ENCODE results near the gene PEG3. TPM values are rescaled to one million over a fixed set of nuclear protein-coding genes. Genes with fewer than 3 reads are reported as not detected.

Gene PEG3
- total RNA-seq, result 1 to 10 TPM; 6.3 to 6.9 TPM
- 10 to 100 TPM; 21.8 to 46.4 (median 26.6) TPM for polyA plus RNA-seq (ENCODE audit: insufficient read length in 6 of 6)
- long read RNA-seq, donor 1, full-length matches to known transcripts, result 2 of 2 reads
- long read RNA-seq, donor 1, partial matches to known transcripts, result 0 of 2 reads
- long read RNA-seq, donor 1, other reads (novel, unspliced or antisense), result 0 of 2 reads
- long read RNA-seq, donor 2, full-length matches to known transcripts, result 3 of 3 reads
- long read RNA-seq, donor 2, partial matches to known transcripts, result 0 of 3 reads
- long read RNA-seq, donor 2, other reads (novel, unspliced or antisense), result 0 of 3 reads
- long read RNA-seq, donor 3, full-length matches to known transcripts, result 2 of 17 reads
- long read RNA-seq, donor 3, partial matches to known transcripts, result 15 of 17 reads
- long read RNA-seq, donor 3, other reads (novel, unspliced or antisense), result 0 of 17 reads
- long read RNA-seq, donor 4, partial matches to known transcripts, result 0 of 1 reads
- long read RNA-seq, donor 4, other reads (novel, unspliced or antisense), result 1 of 1 reads
- long read RNA-seq, donor 5, full-length matches to known transcripts, result 3 of 25 reads
- long read RNA-seq, donor 5, partial matches to known transcripts, result 22 of 25 reads
- long read RNA-seq, donor 5, other reads (novel, unspliced or antisense), result 0 of 25 reads
- long read RNA-seq, donor 6, full-length matches to known transcripts, result 2 of 2 reads
- long read RNA-seq, donor 6, partial matches to known transcripts, result 0 of 2 reads
- long read RNA-seq, donor 6, other reads (novel, unspliced or antisense), result 0 of 2 reads
- long read RNA-seq, donor 7, full-length matches to known transcripts, result 1 of 1 reads
- long read RNA-seq, donor 7, partial matches to known transcripts, result 0 of 1 reads
- long read RNA-seq, donor 7, other reads (novel, unspliced or antisense), result 0 of 1 reads
- long read RNA-seq, donor 8, full-length matches to known transcripts, result 9 of 9 reads
- long read RNA-seq, donor 8, partial matches to known transcripts, result 0 of 9 reads
- long read RNA-seq, donor 8, other reads (novel, unspliced or antisense), result 0 of 9 reads
- long read RNA-seq, donor 9, result 0 reads
- long read RNA-seq, donor 10, result 0 reads
- long read RNA-seq, donor 11, result 0 reads
- long read RNA-seq, donor 12, full-length matches to known transcripts, result 4 of 4 reads
- long read RNA-seq, donor 12, partial matches to known transcripts, result 0 of 4 reads
- long read RNA-seq, donor 12, other reads (novel, unspliced or antisense), result 0 of 4 reads

DNA sequence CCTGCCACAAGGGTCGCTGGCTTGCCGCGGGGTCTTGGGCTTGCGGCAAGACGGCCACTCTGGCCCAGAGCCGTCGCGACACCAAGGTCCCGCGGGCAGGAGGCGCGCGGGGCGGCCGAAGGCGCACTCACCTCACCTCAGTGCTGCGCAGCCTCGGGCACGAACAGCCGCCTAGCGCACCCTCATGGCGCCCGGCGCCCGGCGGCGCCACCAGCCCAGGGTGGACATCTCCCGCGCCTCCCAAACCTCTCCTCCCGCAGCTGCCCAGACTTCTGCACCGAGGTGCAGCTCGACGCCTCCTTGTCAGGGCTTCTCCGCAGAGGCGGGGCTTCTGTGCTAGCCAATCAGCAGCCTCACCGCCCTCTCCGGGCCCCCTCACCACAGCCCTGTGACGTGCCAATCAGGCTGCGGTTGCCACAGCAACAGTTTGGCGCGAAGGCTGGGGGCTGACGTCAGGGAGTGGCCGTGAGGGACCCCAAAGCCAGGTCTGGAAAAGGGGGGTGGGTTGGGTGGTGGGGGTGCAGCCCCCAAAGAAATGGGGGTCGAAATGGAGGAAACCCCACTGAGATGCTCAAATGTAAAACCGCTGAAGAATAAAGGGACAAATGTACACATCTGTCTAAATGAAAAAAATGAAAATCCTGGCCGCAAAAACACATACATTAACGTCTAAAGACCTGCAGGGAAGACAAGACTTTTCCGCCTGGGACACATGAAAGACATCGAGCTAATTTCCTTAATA, at the start of gene PEG3, which contains the start of gene ZIM2:
Gene PEG3 (minus strand): TSS at position 276 of the 742 bp plus-strand sequence. CDS start 16,071 bp downstream, outside the sequence.
Gene ZIM2 (minus strand): TSS at position 276 of the 742 bp plus-strand sequence. CDS start 16,449 bp downstream, outside the sequence.
- Histone ChIP-seq H3K27ac (peak within 1 kb of the TSS; percentile 48 to 53), H3K36me3 (no peaks in the 10 kb centered on the region), H3K4me1 (no peaks in the 10 kb centered on the region), H3K9me3 (peaks cover 0 to 51% of the 10 kb centered on the region in 2 donors), H3K27me3 (peaks cover 0 to 51% of the 10 kb centered on the region in 2 donors), H3K4me3 (peak within 1 kb of the TSS; percentile 22 to 33)
- peak; percentile 27 to 82 (median 58) for DNase-seq
- intact Hi-C loops (cut with DNase I), result no loop called here
- no peak for ATAC-seq
- TF ChIP-seq, protein P1, sequence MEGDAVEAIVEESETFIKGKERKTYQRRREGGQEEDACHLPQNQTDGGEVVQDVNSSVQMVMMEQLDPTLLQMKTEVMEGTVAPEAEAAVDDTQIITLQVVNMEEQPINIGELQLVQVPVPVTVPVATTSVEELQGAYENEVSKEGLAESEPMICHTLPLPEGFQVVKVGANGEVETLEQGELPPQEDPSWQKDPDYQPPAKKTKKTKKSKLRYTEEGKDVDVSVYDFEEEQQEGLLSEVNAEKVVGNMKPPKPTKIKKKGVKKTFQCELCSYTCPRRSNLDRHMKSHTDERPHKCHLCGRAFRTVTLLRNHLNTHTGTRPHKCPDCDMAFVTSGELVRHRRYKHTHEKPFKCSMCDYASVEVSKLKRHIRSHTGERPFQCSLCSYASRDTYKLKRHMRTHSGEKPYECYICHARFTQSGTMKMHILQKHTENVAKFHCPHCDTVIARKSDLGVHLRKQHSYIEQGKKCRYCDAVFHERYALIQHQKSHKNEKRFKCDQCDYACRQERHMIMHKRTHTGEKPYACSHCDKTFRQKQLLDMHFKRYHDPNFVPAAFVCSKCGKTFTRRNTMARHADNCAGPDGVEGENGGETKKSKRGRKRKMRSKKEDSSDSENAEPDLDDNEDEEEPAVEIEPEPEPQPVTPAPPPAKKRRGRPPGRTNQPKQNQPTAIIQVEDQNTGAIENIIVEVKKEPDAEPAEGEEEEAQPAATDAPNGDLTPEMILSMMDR (IDR thresholded peaks at IDR 0.05), result no peak

DNA sequence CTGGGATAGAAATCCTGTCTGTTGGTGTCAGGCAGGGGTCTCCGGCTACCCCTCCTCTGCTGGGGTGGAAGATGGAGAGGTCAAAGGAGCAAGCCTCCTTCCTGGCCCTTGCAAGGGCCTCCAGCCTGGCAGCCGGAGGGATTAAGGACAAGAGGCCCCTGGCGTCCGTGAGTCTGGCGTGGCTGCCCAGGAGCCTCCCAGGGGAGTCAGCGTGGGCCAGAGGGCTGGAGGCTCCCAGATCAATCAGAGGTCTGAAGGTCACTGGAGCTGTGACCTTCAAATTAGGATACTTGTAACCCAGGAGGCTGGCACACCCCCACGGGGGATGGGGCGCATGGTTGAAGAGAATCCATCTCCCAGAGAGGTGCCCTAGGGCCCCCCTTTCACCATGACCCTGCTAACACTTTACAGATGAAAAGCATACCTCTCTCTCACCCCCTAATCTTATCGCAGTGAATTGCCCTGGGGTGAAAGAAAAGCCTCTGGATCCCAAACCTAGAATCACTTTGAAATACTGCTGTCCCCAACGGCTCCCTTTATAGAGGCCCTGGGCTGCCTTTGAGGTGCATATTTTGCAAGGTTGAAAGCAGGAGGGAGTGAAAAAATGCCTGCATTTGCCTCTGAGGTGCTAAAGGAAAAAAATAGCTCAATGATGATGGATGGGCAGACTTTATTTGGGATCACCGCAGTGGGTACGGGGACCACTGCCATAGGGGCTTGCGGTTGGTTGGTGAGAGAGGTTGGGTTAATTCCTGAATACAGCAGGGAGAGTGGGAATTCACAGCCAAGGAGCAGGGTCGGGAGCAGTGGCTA, 44.9 kb upstream of the PEG3 start:
- TF ChIP-seq, protein P1 (IDR thresholded peaks at IDR 0.05), result no peak
- intact Hi-C loops (cut with DNase I), result no loop called here
- no peaks in the 10 kb centered on the region for H3K4me1 ChIP-seq
- H3K27ac ChIP-seq, result no peak overlapping the region
- ATAC-seq (no peak), DNase-seq (no peak)
- no peaks in the 10 kb centered on the region for H3K36me3 ChIP-seq
- peaks cover 0 to 30% of the 10 kb centered on the region in 2 donors for H3K27me3 ChIP-seq
- H3K4me3 ChIP-seq, result no peak overlapping the region
- peaks cover 0 to 59% of the 10 kb centered on the region in 2 donors for H3K9me3 ChIP-seq

DNA sequence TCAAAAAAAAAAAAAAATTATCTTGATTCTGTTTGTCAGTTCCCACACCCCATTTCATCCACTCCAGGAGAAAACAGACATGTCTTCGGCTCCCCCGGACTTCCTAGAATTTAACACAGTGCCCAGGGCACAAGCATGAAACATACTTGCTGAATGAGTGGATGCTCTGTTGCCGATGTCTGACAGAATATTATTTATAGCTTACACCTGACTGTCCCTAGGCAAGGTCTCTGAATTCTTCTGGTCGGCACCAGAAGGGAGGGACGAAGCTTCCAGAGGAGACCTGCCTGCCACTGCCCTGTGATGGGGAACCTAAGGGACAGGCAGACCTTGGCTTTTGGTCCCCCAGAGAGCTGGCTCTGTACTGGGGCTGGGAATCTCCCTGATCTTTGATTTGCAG, 43.9 kb upstream of the PEG3 start:
- Histone ChIP-seq H3K36me3 (no peaks in the 10 kb centered on the region), H3K4me1 (no peaks in the 10 kb centered on the region), H3K27ac (no peak overlapping the region), H3K27me3 (peaks cover 0 to 30% of the 10 kb centered on the region in 2 donors), H3K4me3 (no peak overlapping the region), H3K9me3 (peaks cover 0 to 63% of the 10 kb centered on the region in 2 donors)
- no peak for ATAC-seq
- DNase-seq, result no peak
- intact Hi-C loops (cut with DNase I), result no loop called here
- TF ChIP-seq, protein P1 (IDR thresholded peaks at IDR 0.05), result no peak

DNA sequence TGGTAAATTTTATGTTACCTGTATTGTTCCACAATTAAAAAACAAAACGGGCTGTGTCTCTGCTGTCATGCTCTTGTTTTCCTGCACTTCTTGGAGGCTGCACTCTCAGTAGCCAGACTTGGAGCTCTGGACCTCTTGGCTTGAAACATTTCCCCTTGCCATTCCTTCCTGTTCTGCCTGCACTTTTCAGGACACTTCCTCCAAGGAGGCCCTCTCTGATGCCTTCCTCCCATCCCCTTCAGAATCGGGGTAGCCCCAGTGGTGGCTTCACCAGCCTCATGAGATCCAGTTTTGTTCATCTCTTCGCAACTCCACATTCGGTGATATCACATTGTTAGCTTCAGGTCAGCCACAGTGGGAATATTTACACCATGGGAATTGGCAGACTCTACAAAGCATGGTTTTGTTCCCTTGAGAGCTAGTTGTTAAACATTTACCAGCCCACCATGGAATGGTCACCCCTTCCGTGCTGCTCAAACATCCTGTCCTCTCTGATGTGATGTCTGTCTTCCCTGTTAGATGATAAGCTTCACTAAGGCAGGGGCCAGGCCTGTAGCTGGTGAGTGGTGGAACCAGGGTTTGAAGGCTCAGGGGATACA, 40.2 kb upstream of the PEG3 start:
- DNase-seq, result no peak
- H3K9me3 ChIP-seq, result peaks cover 0 to 74% of the 10 kb centered on the region in 2 donors
- no peaks in the 10 kb centered on the region for H3K4me1 ChIP-seq
- TF ChIP-seq, protein P1 (IDR thresholded peaks at IDR 0.05), result no peak
- ATAC-seq, result no peak
- peaks cover 0 to 18% of the 10 kb centered on the region in 2 donors for H3K27me3 ChIP-seq
- intact Hi-C loops (cut with DNase I), result no loop called here
- no peak overlapping the region for H3K27ac ChIP-seq
- H3K4me3 ChIP-seq, result no peak overlapping the region
- H3K36me3 ChIP-seq, result no peaks in the 10 kb centered on the region
